T-cell (primary cell): ENCODE results near the gene BOD1L1. TPM values are rescaled to one million over a fixed set of nuclear protein-coding genes. Genes with fewer than 3 reads are reported as not detected.

Experiments used
- ATAC-seq, 4 experiments: fragments of 200-7000 bp in 3 of 4; fragments of 150-1000 bp in 1 of 4; cut with Tn5 transposase; replicated peaks in 1 of 4; 1 replicate in 3 of 4; 2 replicates in 1 of 4; pipeline ENCODE4 v1.10.0; 2021; ENCODE audit warnings: moderate library complexity in 3 of 4, mild to moderate bottlenecking in 2 of 4, moderate number of reproducible peaks in 1 of 4
- CTCF ChIA-PET, 2 donors: fragments of 300-600 bp; sonication (Branson Sonifier 250); formaldehyde crosslinking; loops; one replicate each; lab custom pipeline; 2022; ENCODE audit warnings: antibody characterized with exemption in 2 of 2; lab: Charles Lee
- POLR2A ChIA-PET, 2 donors: fragments of 300-600 bp; sonication (Branson Sonifier 250); formaldehyde crosslinking; loops; one replicate each; lab custom pipeline; 2022; ENCODE audit warnings: antibody characterized with exemption in 2 of 2; lab: Charles Lee
- DNase-seq, 35 experiments: peaks; one replicate each; pipeline versions ENCODE4 v3.0.0 to v3.0.0-alpha.2; 2013 to 2023
- H3K27ac ChIP-seq: one replicate; pipeline ENCODE4 v1.5.1; 2013; ENCODE audit warnings: low read length
- H3K27me3 ChIP-seq, 2 experiments: replicated peaks in 1 of 2; 1 replicate in 1 of 2; 2 replicates in 1 of 2; pipeline versions ENCODE4 v1.6.1 to v1.7.0; 2013; ENCODE audit warnings: low read length in 1 of 2, mixed read lengths in 1 of 2; ENCODE audit not compliant: control insufficient read depth in 2 of 2, insufficient read depth in 2 of 2; ENCODE audit errors: extremely low read depth in 1 of 2
- H3K36me3 ChIP-seq, 2 donors: 1 replicate in 1 of 2; 2 replicates in 1 of 2; pipeline versions ENCODE4 v1.6.1 to v1.7.0; 2013; ENCODE audit warnings: low read length in 1 of 2; ENCODE audit not compliant: control insufficient read depth in 2 of 2, insufficient read depth in 1 of 2; ENCODE audit errors: extremely low read depth in 1 of 2
- H3K4me1 ChIP-seq, 2 experiments: 1 replicate in 1 of 2; 2 replicates in 1 of 2; pipeline versions ENCODE4 v1.6.1 to v1.7.0; 2013; ENCODE audit warnings: low read length in 2 of 2, mixed read lengths in 1 of 2; ENCODE audit not compliant: insufficient read depth in 2 of 2, control insufficient read depth in 1 of 2; ENCODE audit errors: extremely low read depth in 1 of 2
- H3K4me3 ChIP-seq, 2 donors: 1 replicate in 1 of 2; 2 replicates in 1 of 2; pipeline versions ENCODE4 v1.5.1 to v1.7.0; 2013; ENCODE audit warnings: mild to moderate bottlenecking in 2 of 2, low read length in 1 of 2, moderate library complexity in 1 of 2; ENCODE audit not compliant: control insufficient read depth in 1 of 2; ENCODE audit errors: extremely low read depth in 1 of 2
- H3K9me3 ChIP-seq: 2 replicates; pipeline ENCODE4 v1.7.0; 2013
- H3K27ac Mint-ChIP-seq, 2 donors: one replicate each; pipeline ENCODE4 v1.8.0; 2020 to 2021; ENCODE audit warnings: mild to moderate bottlenecking in 2 of 2, mixed read lengths in 2 of 2
- H3K27me3 Mint-ChIP-seq, 2 donors: one replicate each; pipeline ENCODE4 v1.8.0; 2021 to 2022; ENCODE audit warnings: mixed read lengths in 2 of 2
- H3K36me3 Mint-ChIP-seq: one replicate; pipeline ENCODE4 v1.8.0; 2021; ENCODE audit warnings: mixed read lengths
- H3K4me1 Mint-ChIP-seq, 3 donors: one replicate each; pipeline ENCODE4 v1.8.0; 2020 to 2022; ENCODE audit warnings: mixed read lengths in 3 of 3, mild to moderate bottlenecking in 1 of 3
- H3K4me3 Mint-ChIP-seq, 3 donors: one replicate each; pipeline ENCODE4 v1.8.0; 2020 to 2022; ENCODE audit warnings: mild to moderate bottlenecking in 3 of 3, mixed read lengths in 3 of 3, moderate library complexity in 3 of 3
- H3K9me3 Mint-ChIP-seq, 3 donors: one replicate each; pipeline ENCODE4 v1.8.0; 2020 to 2022; ENCODE audit warnings: mixed read lengths in 3 of 3
- WGBS: methylation state at CpG from one replicate; pipeline ENCODE4 v1.1.5; 2013; ENCODE audit warnings: missing lambda C conversion rate; ENCODE audit not compliant: insufficient coverage; 5-methylcytosine and 5-hydroxymethylcytosine counted together
- total RNA-seq, 35 experiments: library from RNA in 6 of 35; stranded (reverse) in 6 of 35; fragments of 120-200 nt in 1 of 35; gene quantifications; one replicate each; pipeline versions ENCODE4 v1.2.1 to v1.2.4 and lab custom pipeline; 2013 to 2026

Gene BOD1L1
- total RNA-seq, 5 donors from 2014 or later (not counting 1 experiment from before 2014, with no cell fraction given) = 48.3 to 57.1 (median 55.4) TPM

DNA sequence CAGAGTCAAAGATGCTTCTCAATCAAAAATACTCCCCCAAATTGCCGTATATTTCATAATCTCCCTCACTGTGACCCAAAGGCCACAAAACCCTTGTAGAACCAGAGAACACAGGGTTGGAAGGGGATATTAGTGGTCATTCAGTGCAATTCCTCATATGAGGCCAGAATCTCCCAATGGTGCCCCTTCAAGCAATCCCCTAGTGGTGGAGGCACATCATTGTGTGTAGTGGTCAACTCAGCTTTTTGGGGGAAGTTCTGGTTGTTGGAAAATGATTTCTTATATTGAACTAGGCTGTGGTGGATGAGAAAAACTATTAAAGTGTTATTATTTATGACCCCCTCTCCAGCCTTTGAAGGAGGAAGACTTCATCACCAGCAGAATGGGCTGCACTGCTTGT is 17.6 kb upstream of the BOD1L1 start:
- Mint-ChIP-seq H3K9me3 (no peaks in the 10 kb centered on the region), H3K27ac (no peak overlapping the region), H3K36me3 (no peaks in the 10 kb centered on the region), H3K4me3 (no peak overlapping the region), H3K4me1 (peaks cover 3 to 9% (median 6%) of the 10 kb centered on the region in 3 donors), H3K27me3 (peaks cover 37 to 40% of the 10 kb centered on the region in 2 donors)
- Histone ChIP-seq H3K27ac (no peak overlapping the region), H3K27me3 (peaks cover 0 to 2% of the 10 kb centered on the region in 2 experiments), H3K4me3 (no peak overlapping the region), H3K36me3 (no peaks in the 10 kb centered on the region), H3K9me3 (no peaks in the 10 kb centered on the region), H3K4me1 (no peaks in the 10 kb centered on the region)
- ATAC-seq (no peak), DNase-seq (no peak)
- ChIA-PET POLR2A (no interaction called here), CTCF (interaction anchor here in 1 of 2 donors (3.1 kb wide), 1 partner anchor 11 kb away, joined by 11 read pairs; no protein-coding TSS in a partner anchor)
- no CpG with 5 or more reads among the region's 1 CpG for whole genome bisulfite sequencing

- DNase-seq = no peak
- no peaks in the 10 kb centered on the region for H3K9me3 ChIP-seq
- H3K36me3 ChIP-seq = no peaks in the 10 kb centered on the region
- CTCF ChIA-PET = interaction anchor here (0.8 to 1.5 kb wide), 4 partner anchors 12 to 25 kb away, joined by 3 to 6 read pairs (median 4); no protein-coding TSS in a partner anchor
- no peak overlapping the region for H3K4me3 Mint-ChIP-seq
- peaks cover 3 to 6% (median 4%) of the 10 kb centered on the region in 3 donors for H3K4me1 Mint-ChIP-seq
- H3K27me3 ChIP-seq = peaks cover 0 to 3% of the 10 kb centered on the region in 2 experiments
- POLR2A ChIA-PET = interaction anchor here in 1 of 2 donors (0.5 kb wide), 1 partner anchor 1276 kb away, joined by 3 read pairs; no protein-coding TSS in a partner anchor
- H3K36me3 Mint-ChIP-seq = no peaks in the 10 kb centered on the region
- ATAC-seq = no peak
- 0% methylated on average over 1 of the region's 2 CpGs for WGBS
- peaks cover 40 to 42% of the 10 kb centered on the region in 2 donors for H3K27me3 Mint-ChIP-seq
- H3K4me3 ChIP-seq = no peak overlapping the region
- no peak overlapping the region for H3K27ac Mint-ChIP-seq
- H3K27ac ChIP-seq = no peak overlapping the region
- H3K4me1 ChIP-seq = no peaks in the 10 kb centered on the region
- no peaks in the 10 kb centered on the region for H3K9me3 Mint-ChIP-seq
Measured at GRCh38 chr4:13642170-13642950, 14.8 kb upstream of the BOD1L1 start.

- H3K27ac Mint-ChIP-seq = no peak overlapping the region
- no peak overlapping the region for H3K4me3 Mint-ChIP-seq
- H3K27me3 Mint-ChIP-seq = peaks cover 42 to 46% of the 10 kb centered on the region in 2 donors
- no peaks in the 10 kb centered on the region for H3K4me1 Mint-ChIP-seq
- Histone ChIP-seq H3K27me3 (peaks cover 0 to 3% of the 10 kb centered on the region in 2 experiments), H3K4me1 (no peaks in the 10 kb centered on the region), H3K27ac (no peak overlapping the region), H3K4me3 (no peak overlapping the region), H3K36me3 (no peaks in the 10 kb centered on the region), H3K9me3 (no peaks in the 10 kb centered on the region)
- no peaks in the 10 kb centered on the region for H3K36me3 Mint-ChIP-seq
- no peaks in the 10 kb centered on the region for H3K9me3 Mint-ChIP-seq
- ATAC-seq = no peak
- POLR2A ChIA-PET = no interaction called here
- CTCF ChIA-PET = interaction anchor here in 1 of 2 donors (1.5 kb wide), 1 partner anchor 16 kb away, joined by 3 read pairs; no protein-coding TSS in a partner anchor
- DNase-seq = no peak
- 43% methylated on average over 4 of the region's 6 CpGs for WGBS
Measured at GRCh38 chr4:13641084-13641483, 13.6 kb upstream of the BOD1L1 start.

DNA sequence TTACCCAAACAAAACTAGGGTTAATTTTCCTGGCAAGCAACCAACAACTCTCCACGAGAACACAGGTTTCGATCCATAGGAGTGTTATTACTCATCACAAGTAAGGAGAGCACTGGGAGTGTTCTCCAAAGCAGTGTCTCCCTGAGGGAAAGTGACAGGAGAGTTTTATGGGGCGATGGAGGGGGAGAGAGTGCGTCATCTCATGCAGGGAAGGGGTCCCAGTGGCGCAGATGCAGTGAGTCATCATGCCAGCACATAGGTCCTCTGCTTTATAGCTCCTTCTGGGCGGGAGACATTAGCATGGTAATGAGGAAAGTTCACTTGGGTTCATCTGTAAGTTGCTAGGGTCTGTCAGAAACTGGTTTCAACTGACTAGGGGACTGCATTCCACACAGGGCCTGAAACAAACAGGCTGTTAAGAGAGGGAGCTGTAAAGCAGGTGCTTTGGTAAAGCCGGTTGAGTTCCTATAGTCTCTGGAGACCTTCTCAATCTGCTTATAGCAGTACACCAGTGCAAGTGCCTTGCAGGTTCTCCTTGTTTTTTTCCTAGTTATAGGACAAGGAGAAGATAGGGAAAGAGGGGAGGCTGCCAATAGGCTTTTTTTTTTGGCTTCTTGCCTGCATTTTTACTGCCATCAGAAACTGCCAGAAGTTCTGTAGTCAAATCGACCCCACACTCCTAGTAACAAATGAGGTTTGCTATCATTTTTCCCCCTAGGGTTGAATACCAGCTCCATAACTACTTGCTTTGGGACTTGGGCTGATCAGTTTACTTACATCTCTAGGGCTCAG is 12.8 kb upstream of the BOD1L1 start:
- Mint-ChIP-seq H3K4me1 (no peaks in the 10 kb centered on the region), H3K27me3 (peaks cover 37 to 47% of the 10 kb centered on the region in 2 donors), H3K9me3 (no peaks in the 10 kb centered on the region), H3K4me3 (no peak overlapping the region), H3K36me3 (no peaks in the 10 kb centered on the region), H3K27ac (no peak overlapping the region)
- CTCF ChIA-PET = interaction anchor here in 1 of 2 donors (0.7 to 1.2 kb wide), 2 partner anchors 14 to 1995 kb away, joined by 3 to 4 read pairs; no protein-coding TSS in a partner anchor
- Histone ChIP-seq H3K27ac (no peak overlapping the region), H3K27me3 (peaks cover 0 to 3% of the 10 kb centered on the region in 2 experiments), H3K36me3 (no peaks in the 10 kb centered on the region), H3K9me3 (no peaks in the 10 kb centered on the region), H3K4me3 (no peak overlapping the region), H3K4me1 (no peaks in the 10 kb centered on the region)
- DNase-seq (no peak), ATAC-seq (no peak)
- WGBS = 54% methylated on average over 3 of the region's 8 CpGs
- POLR2A ChIA-PET = no interaction called here

DNA sequence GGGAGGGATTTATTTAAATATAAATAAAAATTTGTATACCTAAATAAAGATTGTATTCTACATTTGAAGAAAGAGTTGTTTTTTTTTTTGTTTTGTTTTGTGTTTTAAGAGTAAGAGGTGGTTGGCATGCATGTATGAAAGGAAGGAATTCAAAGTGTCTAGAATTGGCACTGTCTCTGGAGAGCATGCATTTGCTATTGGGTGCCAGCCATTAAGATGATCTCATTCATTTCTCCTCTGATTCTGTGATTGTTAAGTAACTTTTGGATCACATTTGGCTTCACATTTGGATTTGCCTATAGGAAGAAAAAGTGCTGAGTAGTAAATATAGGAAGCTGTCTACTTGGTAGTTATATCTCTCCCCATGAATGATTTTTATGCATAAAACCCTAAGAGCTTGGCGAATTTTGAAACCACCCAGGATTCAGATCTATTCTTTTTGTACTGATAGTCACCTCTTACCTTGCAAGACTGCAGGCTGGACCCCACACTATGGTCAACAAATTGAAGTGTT is 7.8 kb upstream of the BOD1L1 start:
- CTCF ChIA-PET = no interaction called here
- Mint-ChIP-seq H3K27me3 (peaks cover 16 to 26% of the 10 kb centered on the region in 2 donors), H3K36me3 (no peaks in the 10 kb centered on the region), H3K9me3 (no peaks in the 10 kb centered on the region), H3K27ac (no peak overlapping the region), H3K4me3 (no peak overlapping the region), H3K4me1 (no peaks in the 10 kb centered on the region)
- ATAC-seq = no peak
- Histone ChIP-seq H3K4me3 (no peak overlapping the region), H3K27ac (no peak overlapping the region), H3K27me3 (peaks cover 0 to 3% of the 10 kb centered on the region in 2 experiments), H3K36me3 (no peaks in the 10 kb centered on the region), H3K9me3 (no peaks in the 10 kb centered on the region), H3K4me1 (no peaks in the 10 kb centered on the region)
- WGBS = no CpG with 5 or more reads among the region's 1 CpG
- POLR2A ChIA-PET = no interaction called here
- no peak for DNase-seq

DNA sequence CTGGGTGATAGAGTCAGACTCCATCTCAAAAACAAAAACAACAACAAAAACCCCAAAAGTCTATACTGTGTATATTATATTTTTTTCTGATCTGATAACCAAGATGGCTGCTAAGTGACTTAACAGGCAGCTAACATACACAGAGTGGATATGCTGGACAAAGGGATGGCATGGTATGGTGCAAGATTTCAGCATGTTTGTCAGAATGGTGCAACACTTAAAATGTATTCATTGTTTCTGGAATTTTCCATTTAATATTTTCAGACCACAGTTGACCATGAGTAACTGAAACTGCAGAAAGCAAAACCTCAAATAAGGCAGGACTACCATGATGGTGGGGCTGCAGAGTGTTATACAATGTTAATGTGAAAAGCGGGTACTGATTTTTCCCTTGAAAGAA is 6.1 kb upstream of the BOD1L1 start:
- peaks cover 3 to 14% of the 10 kb centered on the region in 2 donors for H3K27me3 Mint-ChIP-seq
- DNase-seq (no peak), ATAC-seq (no peak)
- H3K4me3 Mint-ChIP-seq = no peak overlapping the region
- Histone ChIP-seq H3K27me3 (no peaks in the 10 kb centered on the region), H3K27ac (no peak overlapping the region), H3K4me3 (no peak overlapping the region), H3K9me3 (no peaks in the 10 kb centered on the region), H3K4me1 (no peaks in the 10 kb centered on the region), H3K36me3 (no peaks in the 10 kb centered on the region)
- H3K4me1 Mint-ChIP-seq = peaks cover 2 to 3% (median 2%) of the 10 kb centered on the region in 3 donors
- H3K9me3 Mint-ChIP-seq = no peaks in the 10 kb centered on the region
- ChIA-PET POLR2A (no interaction called here), CTCF (no interaction called here)
- H3K36me3 Mint-ChIP-seq = no peaks in the 10 kb centered on the region
- WGBS = 93% methylated on average over 1 of the region's 1 CpG
- H3K27ac Mint-ChIP-seq = no peak overlapping the region
